GM21825 (cell line): Measurements from ENCODE around the gene LRP1B.
"Not testable (repeated sequence)": the region's sequence is repeated elsewhere in the genome, so short reads cannot be mapped to it uniquely, and the experiment has no call there.

Experiments
- ATAC-seq: cut with Tn5 transposase; IDR thresholded peaks from one replicate; pipeline ENCODE4 v1.9.1; 2021; ENCODE audit warnings: mild to moderate bottlenecking, moderate library complexity; ENCODE audit not compliant: unreplicated experiment

Gene LRP1B

DNA sequence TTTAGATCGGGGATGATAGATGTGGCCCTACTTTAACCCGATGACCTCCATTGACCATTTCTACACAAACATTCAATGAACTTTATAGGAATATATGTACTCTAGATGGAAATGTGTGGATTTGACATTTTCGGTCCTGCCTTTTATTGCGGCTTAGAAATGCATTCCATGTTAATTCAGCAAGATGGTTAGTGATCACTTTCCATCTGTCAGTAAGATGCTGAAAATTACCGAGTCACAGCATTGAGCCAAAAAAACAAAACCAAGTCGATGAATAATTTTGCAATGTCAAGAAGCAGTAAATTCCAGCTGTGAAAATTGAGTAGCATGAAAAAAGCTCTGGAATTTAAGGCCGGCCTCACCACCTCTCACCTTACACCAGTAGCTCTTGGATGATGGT is 1708.1 kb downstream of the LRP1B start:
- ATAC-seq = no peak

DNA sequence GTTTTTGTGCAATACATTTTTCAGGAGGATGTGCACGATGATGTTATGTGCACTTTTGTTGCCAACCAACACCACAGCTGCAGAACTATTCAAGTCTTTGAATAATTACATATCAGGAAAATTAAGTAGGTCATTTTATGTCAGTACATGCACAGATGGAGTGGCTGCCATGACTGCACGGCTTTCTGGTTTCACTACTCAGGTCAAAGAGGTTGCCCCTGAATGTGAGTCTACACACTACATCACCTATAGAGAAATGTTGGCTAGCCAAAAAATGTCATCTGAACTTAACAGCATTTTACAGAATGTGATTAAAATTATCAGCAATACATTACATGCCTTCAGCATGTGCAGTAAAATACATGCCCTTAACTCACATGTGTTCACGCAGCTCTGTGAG is 1713.3 kb downstream of the LRP1B start:
- no peak for ATAC-seq

DNA sequence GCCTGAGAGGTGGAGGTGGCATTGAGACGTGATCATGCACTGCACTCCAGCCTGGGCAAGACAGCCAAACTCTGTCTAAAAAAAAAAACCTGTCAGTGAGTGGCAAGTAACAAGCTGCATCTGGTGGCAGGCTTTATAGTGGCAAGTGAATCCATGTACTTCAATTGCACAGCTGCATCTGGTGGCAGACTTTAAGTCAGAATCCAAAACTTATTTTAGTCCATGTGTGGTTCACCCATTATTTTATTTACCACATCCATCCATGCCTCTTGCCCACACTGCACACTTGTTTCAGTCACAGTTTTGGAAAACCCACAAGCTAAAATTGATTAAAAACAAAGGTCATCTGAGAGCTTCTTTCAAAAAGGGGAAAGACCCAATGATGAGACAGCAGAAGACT is 1714.2 kb downstream of the LRP1B start:
- ATAC-seq = no peak

DNA sequence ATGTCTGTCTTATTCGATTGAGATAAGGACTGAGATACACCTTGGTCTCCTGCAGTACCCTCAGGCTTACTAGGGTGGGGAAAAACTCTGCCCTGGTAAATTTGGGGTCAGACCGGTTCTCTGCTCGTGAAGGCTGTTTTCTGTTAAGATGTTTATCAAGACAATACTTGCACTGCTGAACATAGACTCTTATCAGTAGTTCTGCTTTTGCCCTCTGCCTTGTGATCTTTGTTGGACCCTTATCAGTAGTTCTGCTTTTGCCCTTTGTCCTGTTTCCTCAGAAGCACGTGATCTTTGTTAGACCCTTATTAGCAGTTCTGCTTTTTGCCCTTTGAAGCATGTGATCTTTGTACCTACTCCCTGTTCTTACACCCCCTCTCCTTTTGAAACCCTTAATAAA is 1715.8 kb downstream of the LRP1B start:
- ATAC-seq = not testable (repeated sequence)

DNA sequence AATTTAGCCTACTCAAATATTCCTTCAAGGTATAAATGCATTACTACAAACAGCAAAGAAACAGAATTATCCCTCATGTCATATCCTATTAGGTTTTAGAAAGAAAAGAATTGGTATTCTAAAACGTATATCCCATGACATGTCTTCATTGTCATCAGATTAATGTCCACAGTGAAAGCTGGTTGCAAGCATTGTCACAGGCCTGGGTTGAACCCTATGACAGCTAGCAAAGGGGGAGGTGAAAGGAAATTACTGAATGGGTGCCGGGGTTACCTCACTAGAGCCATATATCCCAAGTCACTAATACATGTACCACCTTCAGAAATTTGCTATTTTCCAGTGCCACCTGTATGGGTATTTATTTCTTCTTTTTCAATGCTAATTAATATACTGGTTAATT is 1720.1 kb downstream of the LRP1B start:
- ATAC-seq = no peak

DNA sequence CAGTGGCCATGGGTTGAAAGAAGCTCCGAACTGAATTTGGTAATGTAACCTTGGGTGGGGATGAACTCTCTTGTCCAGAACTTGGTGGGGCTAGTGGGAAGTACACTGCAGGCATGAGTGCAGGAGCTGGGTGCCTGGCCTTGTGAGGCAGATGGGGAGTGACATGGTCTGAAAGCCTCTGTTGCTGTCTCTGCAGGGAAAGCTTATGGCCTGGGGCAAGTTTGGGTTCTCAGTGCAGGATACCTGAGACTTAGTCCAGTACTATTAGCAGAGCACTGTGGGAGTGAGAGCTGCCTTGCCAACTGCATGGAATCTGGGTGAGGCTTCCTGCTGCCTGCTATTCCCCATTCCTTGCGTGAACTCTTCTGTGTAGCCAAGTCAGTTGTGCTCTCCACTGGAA is 1729.8 kb downstream of the LRP1B start:
- no peak for ATAC-seq

DNA sequence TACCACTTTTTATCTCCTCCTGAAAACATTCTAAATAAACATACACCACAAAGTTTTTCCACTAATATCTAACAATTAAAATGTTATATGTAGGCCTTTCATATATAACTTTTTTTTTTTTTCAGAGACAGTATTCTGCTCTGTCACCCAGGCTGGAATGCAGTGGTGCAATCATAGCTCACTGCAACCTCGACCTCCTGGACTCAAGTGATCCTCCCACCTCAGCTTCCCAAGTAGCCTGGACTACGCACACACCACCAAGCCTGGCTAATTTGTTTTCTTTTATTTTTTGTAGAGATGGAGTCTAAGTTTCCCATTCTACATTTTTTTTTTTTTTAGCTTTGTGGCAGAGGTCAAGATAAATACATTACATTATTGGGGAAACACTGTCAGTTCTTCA is 1738.0 kb downstream of the LRP1B start:
- no peak for ATAC-seq

DNA sequence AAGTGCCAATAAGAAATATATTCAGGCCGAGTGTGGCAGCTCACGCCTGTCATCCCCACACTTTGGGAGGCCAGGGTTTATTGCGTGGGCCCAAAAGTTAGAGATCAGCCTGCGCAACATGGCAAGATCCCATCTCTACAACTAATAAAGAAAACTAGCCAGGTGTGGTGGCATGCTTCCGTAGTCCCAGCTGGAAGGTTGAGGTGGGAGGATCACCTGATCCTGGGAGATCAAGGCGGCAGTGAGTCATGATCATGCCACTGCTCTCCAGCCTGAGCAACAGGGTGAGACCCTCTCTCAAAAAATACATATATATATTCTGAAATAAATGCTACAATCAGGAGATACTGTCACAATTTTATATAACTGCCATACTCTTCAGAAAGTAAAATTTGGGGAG is 1745.9 kb downstream of the LRP1B start:
- no peak for ATAC-seq

DNA sequence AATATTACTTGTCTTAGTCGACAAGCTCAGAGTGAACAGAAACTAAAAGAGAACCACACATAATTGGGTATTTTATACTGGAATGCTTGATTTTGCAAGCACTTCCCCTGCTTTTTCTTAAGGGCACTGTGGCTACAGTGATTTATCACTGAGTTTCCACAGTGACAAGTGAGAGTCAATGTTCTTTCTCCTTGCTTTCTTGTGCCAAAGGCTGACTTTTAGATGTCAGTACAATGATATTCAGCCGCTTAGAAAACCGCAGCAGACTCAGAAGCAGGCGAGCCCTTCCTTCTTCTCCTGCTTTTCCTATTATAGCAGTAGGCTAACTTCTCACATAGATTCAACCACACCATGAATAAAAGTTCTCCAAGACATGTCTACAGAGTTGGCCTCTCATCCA is 1747.0 kb downstream of the LRP1B start:
- no peak for ATAC-seq

DNA sequence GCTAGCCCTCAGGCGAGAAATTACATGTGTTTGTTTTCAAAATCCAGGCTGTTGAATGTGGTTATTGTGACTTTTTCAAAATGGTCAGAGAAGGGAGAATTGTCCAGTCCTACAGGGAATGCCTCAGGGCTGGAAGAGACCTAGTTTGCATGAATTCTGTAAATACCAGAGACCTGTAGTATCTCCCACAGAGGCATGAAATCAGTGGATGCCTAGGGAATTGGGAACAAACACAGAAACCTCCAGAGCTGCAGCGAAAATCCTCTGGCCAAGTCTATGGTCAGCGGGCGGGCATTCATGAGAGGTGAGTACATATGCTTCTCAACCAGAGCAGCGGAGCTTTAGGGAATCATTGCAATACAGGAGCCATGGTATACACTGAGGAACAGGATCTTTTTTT is 1754.1 kb downstream of the LRP1B start:
- ATAC-seq = no peak

DNA sequence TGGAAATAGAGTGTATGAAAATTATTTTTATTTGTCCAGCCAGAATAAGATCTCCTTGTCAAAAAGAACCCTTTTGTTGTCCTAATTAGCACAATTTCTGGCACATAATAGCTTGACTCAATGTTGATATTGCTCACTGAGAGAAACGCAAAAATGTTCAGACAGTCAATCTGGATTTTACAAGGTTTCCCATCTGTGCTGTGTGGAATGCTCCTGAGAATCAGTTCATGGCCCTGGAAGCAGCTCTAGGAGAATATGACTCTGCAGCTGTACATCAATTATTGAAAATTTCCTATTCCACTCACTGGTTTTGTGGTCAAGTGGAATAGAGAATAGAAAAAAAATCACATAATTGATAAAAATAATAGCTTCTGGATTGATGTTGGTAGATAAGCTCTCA is 1767.7 kb downstream of the LRP1B start:
- no peak for ATAC-seq

DNA sequence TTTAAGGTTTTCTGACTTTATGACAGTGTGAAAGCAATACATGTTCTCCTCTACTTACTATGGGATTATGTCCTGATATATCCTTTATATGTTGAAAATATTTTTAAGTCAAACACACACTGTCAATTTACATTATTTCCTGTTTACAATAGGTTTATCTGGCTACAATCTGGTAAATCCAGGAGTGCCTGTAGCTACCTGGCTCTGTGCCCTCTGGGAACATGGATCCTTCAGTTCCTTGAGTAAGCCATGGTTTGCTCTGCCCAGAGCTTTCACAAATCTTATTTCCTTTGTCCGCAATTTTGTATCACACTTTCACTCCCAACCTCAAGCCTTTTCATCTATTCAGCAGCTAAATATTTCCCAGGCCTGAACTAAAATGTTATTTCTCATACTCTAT is 1768.5 kb downstream of the LRP1B start:
- no peak for ATAC-seq

DNA sequence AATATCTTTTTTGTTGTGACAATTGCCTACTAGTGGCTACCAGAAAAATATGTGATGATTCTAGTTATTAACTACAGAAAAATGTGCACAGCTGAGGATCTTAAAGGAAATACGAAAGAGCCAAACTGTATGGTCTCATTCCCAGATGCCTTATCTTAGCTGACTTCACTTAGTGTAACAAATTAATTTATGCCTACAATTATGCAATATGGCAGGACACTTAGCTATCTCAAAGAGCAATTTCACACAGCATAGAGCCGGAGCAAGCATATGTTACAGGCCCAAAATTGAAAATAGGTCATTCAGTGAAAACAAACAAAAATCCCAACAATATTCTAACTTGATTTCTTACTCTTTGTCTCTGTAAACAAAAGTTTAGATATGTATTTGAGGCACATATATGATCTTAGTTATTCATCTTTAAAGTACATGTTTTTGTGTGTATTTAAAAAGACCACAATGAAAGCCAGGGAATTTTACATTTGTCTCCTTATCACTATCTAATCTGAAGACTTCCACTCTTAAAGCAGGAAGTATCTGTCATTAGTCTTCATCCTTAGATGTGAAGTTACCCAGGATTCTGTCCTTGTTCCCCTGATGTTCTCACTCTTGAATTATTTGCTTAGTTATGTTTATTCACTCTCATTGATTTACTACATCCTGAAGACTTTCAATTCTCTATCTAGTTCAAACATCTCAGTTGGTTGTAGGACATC is 1771.6 kb downstream of the LRP1B start:
- ATAC-seq = no peak

DNA sequence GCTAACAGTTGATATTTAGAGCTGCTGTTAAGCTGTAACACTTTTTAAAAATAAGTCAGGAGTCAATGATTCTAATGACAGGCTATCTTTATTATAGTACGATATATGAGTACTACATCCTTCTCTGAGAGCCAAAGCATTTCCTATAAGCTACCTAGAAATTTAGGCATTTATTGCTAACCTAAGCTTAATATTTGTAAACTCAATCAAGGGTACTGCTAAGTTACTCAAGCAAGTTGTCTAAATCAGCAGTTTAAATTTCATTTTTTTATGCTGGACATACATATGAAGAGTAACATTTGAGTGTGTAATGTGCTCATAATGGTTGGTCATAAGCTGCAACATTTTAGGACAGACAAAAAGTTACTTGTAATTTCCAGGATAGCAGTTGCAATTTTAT is 1774.1 kb downstream of the LRP1B start:
- no peak for ATAC-seq

DNA sequence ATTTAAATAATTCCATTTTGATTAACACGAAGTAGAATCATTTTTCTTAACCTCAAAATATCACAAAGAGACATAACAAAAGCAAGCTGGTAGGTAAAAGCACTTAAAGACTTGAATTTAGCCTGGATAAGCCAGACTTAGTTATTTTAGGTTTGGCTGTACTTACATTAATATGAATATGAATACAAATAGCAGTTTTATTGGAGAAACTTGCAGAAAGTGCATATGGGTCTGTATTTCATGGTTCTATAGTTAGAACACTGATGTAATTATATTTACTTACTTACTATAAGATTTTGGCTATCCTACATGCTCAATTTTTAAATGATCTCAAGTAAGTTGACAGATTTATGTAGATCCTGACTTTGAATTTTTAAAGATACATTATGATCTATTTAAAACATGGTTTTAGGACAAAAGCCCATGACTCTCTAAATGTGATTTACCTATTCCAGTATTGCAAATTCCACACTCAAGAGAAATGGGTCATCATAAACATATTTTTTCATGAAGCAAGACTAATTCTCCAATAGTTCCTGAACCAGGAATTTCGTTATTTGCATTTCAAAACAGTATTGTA is 1775.2 kb downstream of the LRP1B start:
- ATAC-seq = no peak

DNA sequence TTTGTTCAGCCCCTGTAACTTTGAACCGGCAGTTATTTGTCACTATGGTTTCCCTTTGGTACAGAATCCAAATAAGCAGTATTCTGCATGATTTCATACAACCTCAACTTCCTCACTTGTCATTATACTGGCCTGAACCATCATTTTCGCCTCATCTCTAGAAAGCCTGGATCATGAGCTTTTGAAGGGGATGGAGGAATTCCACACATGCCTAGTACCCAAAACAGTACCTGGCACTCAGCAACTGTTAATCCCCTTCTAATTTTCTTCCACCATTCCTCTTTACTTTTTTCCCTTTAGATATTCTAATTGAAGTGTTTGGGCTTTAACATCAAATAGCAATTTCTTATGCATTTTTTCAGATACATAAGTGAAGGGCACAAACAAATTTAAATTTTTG is 1776.3 kb downstream of the LRP1B start:
- ATAC-seq = no peak

DNA sequence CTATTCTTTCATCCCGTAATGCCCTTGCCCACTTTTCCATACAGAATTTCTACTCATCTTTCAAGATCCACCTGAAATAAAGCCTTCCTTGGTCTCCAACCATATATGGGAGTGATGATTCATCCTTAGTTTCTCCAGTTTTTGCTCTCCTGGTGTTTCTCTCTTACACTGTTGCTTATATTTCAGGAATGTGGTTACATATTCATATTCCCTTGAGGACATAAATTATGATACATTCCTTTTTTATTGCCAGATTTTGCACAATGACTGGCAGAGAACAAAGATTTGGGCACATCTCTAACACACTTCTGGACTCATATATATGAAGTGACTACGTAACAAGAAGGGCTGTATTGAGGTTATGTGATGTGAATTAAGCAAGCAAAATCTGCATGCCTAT is 1777.3 kb downstream of the LRP1B start:
- no peak for ATAC-seq

DNA sequence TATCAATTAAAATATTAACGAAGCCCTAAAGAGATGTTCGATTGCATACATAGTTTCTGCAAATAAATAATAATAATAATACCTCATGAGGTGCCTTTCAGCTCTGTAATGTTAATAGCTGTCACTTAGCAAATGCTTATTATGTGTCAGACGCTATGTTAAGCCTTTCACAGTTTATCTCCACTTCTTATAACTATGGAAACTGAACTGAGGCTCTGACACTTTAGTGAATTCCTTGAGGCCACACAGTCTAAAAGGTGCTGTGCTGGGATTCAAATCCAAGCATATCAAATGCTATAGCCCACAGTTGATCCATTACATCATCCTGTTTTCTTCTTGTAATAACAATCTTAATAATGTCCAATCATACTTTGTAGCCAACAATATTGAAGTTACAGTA is 1779.1 kb downstream of the LRP1B start:
- ATAC-seq = no peak

DNA sequence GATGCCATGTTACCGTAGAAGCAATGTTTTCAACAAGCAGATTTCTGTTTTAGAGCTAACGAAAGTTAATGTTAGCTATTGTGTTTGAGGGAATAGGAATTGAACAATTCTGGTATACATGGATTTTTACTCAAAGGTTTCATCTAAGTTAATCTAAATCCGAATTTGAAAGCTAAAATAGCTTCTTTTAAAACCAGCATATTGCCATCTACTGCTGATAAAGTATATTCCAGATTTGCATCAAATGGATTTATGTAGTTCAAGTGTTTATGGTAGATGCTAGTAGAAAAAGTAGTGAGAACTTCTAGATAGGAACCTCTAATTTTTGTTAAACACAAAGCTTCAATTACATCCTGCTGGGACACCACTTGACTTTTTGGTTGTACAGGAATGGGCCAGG is 1781.1 kb downstream of the LRP1B start:
- ATAC-seq = no peak

DNA sequence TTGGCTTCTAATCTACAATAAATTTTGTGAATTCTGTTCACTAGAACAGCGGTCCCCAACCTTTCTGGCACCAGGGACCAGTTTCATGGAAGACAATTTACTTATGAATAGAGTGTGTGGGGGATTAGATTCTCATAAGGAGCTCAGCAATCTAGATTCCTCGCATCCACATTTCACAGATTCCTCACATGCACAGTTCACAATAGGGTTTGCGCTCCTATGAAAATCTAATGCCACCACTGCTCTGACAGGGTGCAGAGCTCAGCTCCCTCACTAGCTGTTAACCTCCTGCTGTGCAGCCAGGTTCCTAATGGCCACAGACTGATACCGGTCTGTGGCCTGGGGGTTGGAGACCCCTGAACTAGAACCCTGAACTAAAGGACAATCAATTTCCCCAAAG is 1782.0 kb downstream of the LRP1B start:
- no peak for ATAC-seq

DNA sequence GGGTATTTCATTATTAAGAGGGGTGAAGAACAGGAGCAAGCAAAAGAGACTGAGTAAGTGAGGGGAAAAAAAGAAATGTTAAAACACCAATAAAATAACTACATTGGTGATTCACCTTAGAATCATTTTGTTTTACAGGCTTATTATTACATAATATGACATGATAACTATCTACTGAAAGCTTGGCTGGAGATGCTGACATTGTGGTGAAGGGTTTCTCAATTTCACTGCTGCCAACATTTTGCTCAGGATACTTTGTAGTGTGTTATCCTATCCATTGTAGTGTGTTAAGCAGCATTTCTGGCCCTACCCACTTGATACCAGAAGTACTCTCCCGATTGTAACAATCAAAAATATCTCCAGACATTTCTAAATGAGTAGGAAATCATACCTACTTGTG is 1786.0 kb downstream of the LRP1B start:
- no peak for ATAC-seq

DNA sequence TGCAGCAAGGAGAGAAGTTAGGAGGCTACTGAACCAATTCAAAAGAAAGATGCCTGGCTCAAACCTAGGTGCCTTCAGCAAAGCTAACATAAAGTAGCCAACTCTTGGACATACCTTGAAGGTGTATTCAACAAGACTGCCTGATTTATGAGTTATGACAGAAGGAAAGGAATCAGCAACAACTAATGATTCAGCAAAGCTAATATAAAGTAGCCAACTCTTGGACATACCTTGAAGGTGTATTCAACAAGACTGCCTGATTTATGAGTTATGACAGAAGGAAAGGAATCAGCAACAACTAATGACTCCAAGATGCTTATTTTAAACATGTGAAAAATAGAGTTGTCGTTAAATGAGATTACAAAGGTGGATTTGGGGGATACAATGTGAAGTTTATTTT is 1786.5 kb downstream of the LRP1B start:
- not testable (repeated sequence) for ATAC-seq

DNA sequence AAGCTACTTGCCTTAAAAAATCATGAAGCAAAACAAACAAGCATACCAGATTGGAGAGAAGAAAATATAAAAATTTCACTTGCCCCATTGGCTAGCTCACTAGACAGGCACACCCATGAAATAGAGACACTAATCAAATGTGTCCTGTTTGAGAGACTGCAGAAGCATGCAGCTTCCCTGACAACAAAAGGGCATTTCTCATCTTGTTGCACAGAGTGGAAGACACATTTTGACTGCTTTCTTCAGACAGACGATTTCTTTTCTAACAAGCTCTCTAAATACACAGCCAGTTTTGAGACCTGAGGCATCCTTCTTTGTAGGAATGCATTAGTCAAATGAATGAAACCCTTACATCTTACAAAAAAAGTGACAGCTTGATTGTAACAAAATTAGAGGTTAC is 1792.0 kb downstream of the LRP1B start:
- ATAC-seq = no peak
